H1 (cell line): Measurements from ENCODE around the gene FOXF1. TPM values are rescaled to one million over a fixed set of nuclear protein-coding genes. Genes with fewer than 3 reads are reported as not detected.

Experiments used
- ASH2L ChIP-seq: fragments of 200-600, 300-600 bp; sonication (generic); IDR thresholded peaks from one replicate; pipeline ENCODE4 v1.7.1; 2017; ENCODE audit warnings: low read length
- ATF3 ChIP-seq: IDR thresholded peaks from 2 replicates; pipeline ENCODE4 v1.6.1; 2011; ENCODE audit warnings: low read depth, mild to moderate bottlenecking, low read length; ENCODE audit not compliant: insufficient read depth
- CBX8 ChIP-seq: fragments of 300-800, 300-1000 bp; sonication (generic); IDR thresholded peaks from 2 replicates; pipeline ENCODE4 v1.7.1; 2016; ENCODE audit warnings: low read depth, low read length, borderline replicate concordance
- CEBPB ChIP-seq: IDR thresholded peaks from 2 replicates; pipeline ENCODE4 v1.6.1; 2012; ENCODE audit warnings: low read depth, low read length
- CTBP2 ChIP-seq: IDR thresholded peaks from 2 replicates; pipeline ENCODE4 v1.7.0; 2011; ENCODE audit warnings: borderline replicate concordance, mild to moderate bottlenecking, moderate library complexity, mixed read lengths, low read length; ENCODE audit not compliant: insufficient read depth, insufficient read length
- CTCF ChIP-seq, 3 experiments: IDR thresholded peaks; 1 replicate in 2 of 3; 2 replicates in 1 of 3; pipeline versions ENCODE4 v1.5.1 to v1.6.1; 2011; ENCODE audit warnings: low read length in 3 of 3, mild to moderate bottlenecking in 3 of 3, inconsistent platforms in 2 of 3, low read depth in 1 of 3, moderate library complexity in 1 of 3; ENCODE audit not compliant: insufficient read depth in 1 of 3; ENCODE audit errors: control extremely low read depth in 1 of 3
- EZH2 ChIP-seq: fragments of 200-600 bp; sonication (generic); IDR thresholded peaks from 2 replicates; pipeline ENCODE4 v1.7.1; 2012; ENCODE audit warnings: low read depth, mild to moderate bottlenecking, moderate library complexity, low read length, inconsistent platforms; ENCODE audit not compliant: severe bottlenecking
- FOSL1 ChIP-seq: IDR thresholded peaks from 2 replicates; pipeline ENCODE4 v1.6.1; 2011; ENCODE audit warnings: mild to moderate bottlenecking, low read depth, low read length, moderate library complexity; ENCODE audit not compliant: insufficient read depth
- HDAC6 ChIP-seq: IDR thresholded peaks from one replicate; pipeline ENCODE4 v1.7.1; 2012; ENCODE audit warnings: low read depth, mild to moderate bottlenecking, inconsistent platforms, low read length, moderate library complexity
- JUND ChIP-seq: IDR thresholded peaks from 2 replicates; pipeline ENCODE4 v1.6.1; 2011; ENCODE audit warnings: mild to moderate bottlenecking, improper control_type of control experiment, low read length
- MAFK ChIP-seq: IDR thresholded peaks from 2 replicates; pipeline ENCODE4 v1.6.1; 2012; ENCODE audit warnings: low read depth, mild to moderate bottlenecking, improper control_type of control experiment, low read length
- MAX ChIP-seq: IDR thresholded peaks from 2 replicates; pipeline ENCODE4 v1.6.1; 2012; ENCODE audit warnings: inconsistent platforms
- RAD21 ChIP-seq, 2 experiments: IDR thresholded peaks in 1 of 2; conservative IDR thresholded peaks in 1 of 2; 2 replicates each; pipeline ENCODE4 v1.6.1; 2011; ENCODE audit warnings: low read depth in 2 of 2, low read length in 2 of 2, improper control_type of control experiment in 1 of 2, inconsistent platforms in 1 of 2, mild to moderate bottlenecking in 1 of 2, moderate library complexity in 1 of 2
- SP4 ChIP-seq: IDR thresholded peaks from 2 replicates; pipeline ENCODE4 v1.6.1; 2012; ENCODE audit warnings: low read length, inconsistent platforms
- TAF7 ChIP-seq: optimal IDR thresholded peaks from 2 replicates; pipeline ENCODE3; 2011; ENCODE audit warnings: low read depth, mild to moderate bottlenecking, inconsistent platforms, low read length, moderate library complexity, borderline replicate concordance
- TEAD4 ChIP-seq: IDR thresholded peaks from 2 replicates; pipeline ENCODE4 v1.6.1; 2012; ENCODE audit warnings: low read depth, low read length, inconsistent platforms, mixed read lengths
- USF2 ChIP-seq: IDR thresholded peaks from 2 replicates; pipeline ENCODE4 v1.6.1; 2011; ENCODE audit warnings: low read length, improper control_type of control experiment
- polyA plus RNA-seq, 7 experiments: library from polyadenylated mRNA; depleted of rRNA in 3 of 7; stranded (reverse) in 5 of 7; unstranded in 2 of 7; fragments of >200 nt in 5 of 7; fragments of 200-250 nt in 2 of 7; gene quantifications; 1 replicate in 5 of 7; 2 replicates in 1 of 7; 4 replicates in 1 of 7; pipeline versions ENCODE4 v1.2.1 to v1.2.3, GENCODE V29; 2011 to 2013; ENCODE audit warnings: missing spikeins in 2 of 7, mixed read lengths in 2 of 7
- total RNA-seq: library from RNA; stranded (reverse); fragmentation: NEBNext Ultra II Directional; extraction: Animal tissue kit (Norgen Biotek cat#: 25700); gene quantifications from 2 replicates; pipeline ENCODE4 v1.2.1, GENCODE V29; 2021

Gene FOXF1
- total and polyA plus RNA-seq, 2 of the 8 experiments (the other 6 are each of a cell fraction or from before 2014, with no cell fraction given) = 0.02 TPM; not detected in 1

- TF ChIP-seq ASH2L = no peak
- no peak for TF ChIP-seq TEAD4
- no peak for TF ChIP-seq FOSL1
- TF ChIP-seq MAX = peak; percentile 45; the same call in 1 of the 2 replicates
- no peak for TF ChIP-seq HDAC6
- peak; percentile 57; the same call in 1 of the 2 replicates for TF ChIP-seq CBX8
- peak; percentile 6 for TF ChIP-seq CTBP2
- TF ChIP-seq JUND = no peak
- TF ChIP-seq CEBPB = no peak
- no peak for TF ChIP-seq TAF7
- peak; percentile 88 for TF ChIP-seq EZH2
- TF ChIP-seq CTCF (IDR thresholded peaks at IDR 0.05; ENCODE audit: control extremely low read depth in 1 of 3, insufficient read depth in 1 of 3, low read depth in 1 of 3, low read length in 3 of 3) = no peak
- TF ChIP-seq SP4 = no peak
- TF ChIP-seq ATF3 = no peak
- TF ChIP-seq MAFK = no peak
- no peak for TF ChIP-seq RAD21 (IDR thresholded peaks at IDR 0.05 in 1 of 2, conservative IDR thresholded peaks at IDR 0.05 in 1 of 2; ENCODE audit: low read depth in 2 of 2, low read length in 2 of 2)
- TF ChIP-seq USF2 = no peak
- TF ChIP-seq, all 59 proteins: peak for 6
Observed at GRCh38 chr16:86508947-86509758, 1.2 kb upstream of the FOXF1 start (continued).
